Measurements from ENCODE around the gene LRRC73. TPM values are rescaled to one million over a fixed set of nuclear protein-coding genes. Genes with fewer than 3 reads are reported as not detected.

Gene LRRC73
- total RNA-seq, 4 donors from 2014 or later = 0.33 to 0.57 TPM; not detected in 2

DNA sequence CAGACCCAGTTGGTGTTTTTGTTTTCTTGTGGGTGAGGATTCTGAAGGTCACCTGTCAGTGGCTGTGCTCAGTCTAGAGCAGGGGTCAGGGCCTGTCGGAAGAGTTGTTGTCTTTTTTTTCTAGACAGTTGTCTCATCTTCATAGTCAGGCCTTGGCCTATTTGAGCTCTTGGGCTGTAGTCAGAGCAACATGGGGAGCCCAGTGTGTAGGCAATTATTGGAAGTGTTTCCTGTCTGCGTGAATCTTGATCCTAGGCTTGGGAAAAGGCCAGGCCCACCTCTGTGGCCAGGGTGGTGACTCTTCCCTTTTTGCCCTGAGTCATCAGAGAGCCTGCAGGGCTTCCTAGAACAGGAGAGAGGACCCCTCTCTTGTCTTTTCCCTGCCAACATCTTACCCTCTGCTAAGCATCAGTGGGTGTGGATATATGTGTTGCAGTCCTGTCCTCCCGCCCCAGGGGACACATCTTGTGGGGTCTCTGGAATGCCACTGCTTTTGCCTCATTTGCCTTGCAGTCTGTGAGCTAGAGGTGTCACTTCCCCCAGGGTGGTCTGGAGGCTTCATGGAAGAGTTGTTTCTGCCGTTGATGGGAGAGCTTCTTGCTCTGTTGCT lies 21.4 kb downstream of the LRRC73 start:
- TF ChIP-seq, protein P1, sequence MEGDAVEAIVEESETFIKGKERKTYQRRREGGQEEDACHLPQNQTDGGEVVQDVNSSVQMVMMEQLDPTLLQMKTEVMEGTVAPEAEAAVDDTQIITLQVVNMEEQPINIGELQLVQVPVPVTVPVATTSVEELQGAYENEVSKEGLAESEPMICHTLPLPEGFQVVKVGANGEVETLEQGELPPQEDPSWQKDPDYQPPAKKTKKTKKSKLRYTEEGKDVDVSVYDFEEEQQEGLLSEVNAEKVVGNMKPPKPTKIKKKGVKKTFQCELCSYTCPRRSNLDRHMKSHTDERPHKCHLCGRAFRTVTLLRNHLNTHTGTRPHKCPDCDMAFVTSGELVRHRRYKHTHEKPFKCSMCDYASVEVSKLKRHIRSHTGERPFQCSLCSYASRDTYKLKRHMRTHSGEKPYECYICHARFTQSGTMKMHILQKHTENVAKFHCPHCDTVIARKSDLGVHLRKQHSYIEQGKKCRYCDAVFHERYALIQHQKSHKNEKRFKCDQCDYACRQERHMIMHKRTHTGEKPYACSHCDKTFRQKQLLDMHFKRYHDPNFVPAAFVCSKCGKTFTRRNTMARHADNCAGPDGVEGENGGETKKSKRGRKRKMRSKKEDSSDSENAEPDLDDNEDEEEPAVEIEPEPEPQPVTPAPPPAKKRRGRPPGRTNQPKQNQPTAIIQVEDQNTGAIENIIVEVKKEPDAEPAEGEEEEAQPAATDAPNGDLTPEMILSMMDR (IDR thresholded peaks at IDR 0.05; ENCODE audit: low read depth) = no peak

DNA sequence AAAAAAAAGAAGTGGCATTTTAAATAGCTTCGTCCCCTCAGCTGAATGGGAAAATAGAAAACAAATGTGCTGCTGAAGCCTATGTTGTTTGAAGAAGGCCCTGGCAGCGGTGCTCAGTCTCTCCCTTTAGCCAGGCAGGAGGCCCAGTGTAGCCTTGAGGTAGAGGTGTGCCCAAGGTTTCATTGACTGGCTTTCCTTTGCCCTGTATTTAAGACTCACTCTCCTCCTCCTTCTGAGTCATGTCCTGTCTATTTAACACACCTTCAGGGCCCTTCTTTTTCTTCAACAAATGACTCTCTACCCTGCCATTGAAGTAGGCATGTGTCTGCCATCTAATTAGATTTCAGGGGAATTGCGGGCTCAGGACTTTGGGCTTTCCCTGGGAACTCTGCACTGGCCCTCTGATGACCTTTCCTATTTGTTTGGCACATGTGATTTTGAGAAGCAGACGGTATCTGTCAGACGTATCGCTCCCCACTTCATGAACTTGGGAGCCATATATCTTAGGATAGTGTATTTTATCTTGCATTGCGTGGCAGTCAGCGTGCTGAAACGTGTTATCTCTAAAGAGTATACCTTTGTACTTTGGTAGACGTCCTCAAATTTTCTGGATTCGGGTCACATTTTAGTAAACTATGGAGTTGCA lies 28.4 kb downstream of the LRRC73 start:
- TF ChIP-seq, protein P1 (IDR thresholded peaks at IDR 0.05; ENCODE audit: low read depth) = no peak

GRCh38 chr6:43481075-43481474 lies 29.1 kb downstream of the LRRC73 start:
- TF ChIP-seq, protein P1 (IDR thresholded peaks at IDR 0.05; ENCODE audit: low read depth) = no peak

DNA sequence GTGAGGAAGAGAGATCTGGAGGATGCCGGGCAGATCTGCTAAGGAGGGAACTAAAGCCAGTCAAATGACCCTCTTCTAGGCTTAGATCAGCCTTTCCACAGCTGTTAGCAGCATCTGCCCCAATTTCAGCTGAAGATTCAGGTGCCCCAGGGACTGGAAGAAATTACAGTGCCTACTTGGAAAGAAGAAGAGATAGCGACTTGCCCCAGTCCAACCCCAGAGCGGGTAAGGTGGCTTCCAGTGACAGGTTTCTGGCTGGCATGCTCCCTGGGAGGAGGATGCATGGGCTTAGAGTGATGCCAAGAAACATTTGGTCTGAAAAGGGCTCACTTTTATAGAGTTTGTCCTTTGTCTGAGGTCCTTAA lies 32.2 kb downstream of the LRRC73 start:
- TF ChIP-seq, protein P1 (IDR thresholded peaks at IDR 0.05; ENCODE audit: low read depth) = no peak

- TF ChIP-seq, protein P1 (IDR thresholded peaks at IDR 0.05; ENCODE audit: low read depth) = no peak
These were observed 32.7 kb downstream of the LRRC73 start, which contains the start of gene TJAP1 for GRCh38 chr6:43477235-43478007. TJAP1 (plus strand) TSS chr6:43477570; CDS start chr6:43499002, 21,432 bp downstream.

DNA sequence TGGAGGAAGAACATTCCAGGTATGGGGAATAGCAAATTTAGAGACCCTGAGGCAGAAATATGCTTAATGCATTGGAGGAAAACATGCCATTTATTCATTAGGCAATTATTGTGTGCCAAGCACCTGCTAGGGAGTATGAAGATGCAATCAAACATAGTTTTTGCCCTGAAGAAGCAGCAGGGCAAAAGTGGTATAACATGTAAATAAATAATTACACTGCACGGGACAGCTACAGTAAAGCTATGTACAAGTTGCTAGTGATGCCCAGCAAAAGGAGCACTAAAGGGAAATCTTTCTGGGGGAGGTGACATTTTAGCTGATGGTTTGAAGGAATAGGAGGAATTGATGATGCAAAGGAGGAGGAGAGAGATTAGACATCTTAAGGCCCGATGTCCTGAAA lies 33.4 kb downstream of the LRRC73 start:
- TF ChIP-seq, protein P1 (IDR thresholded peaks at IDR 0.05; ENCODE audit: low read depth) = no peak

DNA sequence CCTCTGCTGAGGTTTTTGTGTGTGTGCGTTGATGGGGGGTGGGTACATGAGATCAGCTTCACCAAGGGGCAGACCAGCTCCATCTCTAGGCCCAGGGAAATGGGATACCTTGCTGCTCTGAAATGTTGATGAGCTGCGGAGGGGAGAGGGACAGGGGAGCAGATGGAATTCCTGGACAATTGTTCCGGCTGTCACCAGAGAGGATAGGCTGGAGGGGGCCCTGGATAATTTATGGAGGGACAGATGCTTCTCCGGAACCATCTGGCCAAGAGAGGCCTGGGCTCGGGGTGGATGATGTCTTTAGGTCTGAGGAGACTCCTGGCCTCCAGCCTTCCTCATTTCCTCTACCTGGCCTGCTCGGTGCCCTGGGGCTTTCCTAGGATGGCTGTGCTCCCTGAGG lies 34.6 kb downstream of the LRRC73 start:
- TF ChIP-seq, protein P1 (IDR thresholded peaks at IDR 0.05; ENCODE audit: low read depth) = no peak

Data from subcutaneous adipose tissue (tissue), 4 donors.